Measurements from ENCODE around the gene NFIX.
A peak's percentile ranks its signal among the peaks of the same experiment; 100 is the strongest.

Gene NFIX

DNA sequence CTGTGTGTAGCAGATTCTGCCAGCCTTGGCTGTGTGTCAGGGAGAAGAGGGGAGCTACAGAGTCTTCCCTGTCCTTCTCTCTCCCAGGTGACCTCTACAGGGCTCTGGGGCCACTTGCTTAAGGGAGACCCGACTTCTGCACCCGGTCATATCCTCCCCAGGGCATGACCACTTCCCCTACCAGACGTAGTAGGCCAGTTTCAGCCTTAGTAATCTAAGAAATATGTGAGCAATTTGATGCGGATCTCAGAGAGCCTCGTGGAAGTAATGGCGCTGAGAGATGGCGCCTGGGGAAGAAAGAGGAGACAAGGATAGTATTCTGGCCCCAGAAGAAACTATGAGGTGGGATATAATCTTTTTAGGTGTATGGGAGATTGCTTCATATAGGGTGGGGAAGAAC, 41.9 kb downstream of the NFIX start:
- DNase-seq (ENCODE audit: low read depth) = no peak

DNA sequence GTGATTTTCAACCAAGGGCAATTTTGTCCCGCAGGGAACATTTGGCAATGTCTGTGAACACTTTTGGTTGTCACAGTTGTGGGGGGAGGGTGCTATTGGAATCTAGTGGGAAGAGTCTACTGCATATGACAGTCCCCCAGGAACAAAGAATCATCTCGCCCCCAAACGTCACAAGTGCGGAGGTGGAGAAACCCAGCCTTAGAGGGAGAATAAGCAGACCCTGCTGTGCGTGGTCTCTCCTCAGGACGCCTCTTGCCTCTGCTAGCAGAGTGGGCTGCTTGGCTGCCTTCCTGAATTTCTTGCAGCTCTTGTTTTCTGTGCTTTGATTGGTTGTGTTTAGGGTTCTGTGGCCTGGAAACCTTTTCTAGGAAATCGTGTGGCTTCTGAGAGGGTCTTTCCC, 42.5 kb downstream of the NFIX start:
- no peak for DNase-seq (ENCODE audit: low read depth)

DNA sequence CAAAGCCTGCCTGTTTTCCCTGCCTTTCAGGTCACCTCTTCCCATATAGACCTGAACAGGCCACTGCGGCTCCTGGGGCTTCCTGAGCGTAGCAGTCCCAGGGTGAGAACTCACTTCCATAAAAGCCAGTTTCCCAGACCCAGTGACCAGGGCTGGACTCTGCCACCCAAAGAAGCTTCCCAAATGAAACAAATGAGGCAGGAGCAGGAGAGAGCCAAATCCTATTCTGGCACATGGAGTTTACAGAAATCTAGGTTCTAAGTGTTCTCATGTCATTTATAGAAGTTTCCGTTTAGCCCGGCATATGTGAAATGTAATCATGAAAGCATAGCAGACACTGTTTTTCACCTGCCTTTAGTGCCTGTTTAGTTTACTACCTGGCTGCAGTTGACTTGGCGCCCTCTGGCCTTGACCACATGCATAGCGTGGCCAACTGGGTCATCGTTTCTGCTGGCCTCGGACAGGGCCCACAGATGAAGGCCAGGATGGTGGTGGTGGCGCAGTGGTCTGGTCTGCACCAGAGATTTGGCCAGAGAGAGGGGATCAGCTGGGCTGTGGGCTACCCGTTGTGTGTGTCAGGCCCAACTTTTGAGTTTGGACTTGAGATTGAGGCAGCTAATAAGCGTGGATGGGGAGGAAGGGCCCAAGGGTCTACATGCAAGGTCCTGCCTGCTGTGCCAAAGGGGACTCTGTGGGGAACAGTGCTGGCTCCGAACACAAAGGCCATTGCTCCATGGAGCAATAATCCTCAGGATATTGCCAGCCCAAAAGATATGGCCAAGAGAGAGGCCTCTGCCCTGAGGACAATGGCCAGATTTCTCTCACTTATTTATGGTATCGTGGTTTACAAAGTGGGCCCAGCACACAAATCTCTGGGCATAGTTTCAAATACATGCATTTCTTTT, 43.3 kb downstream of the NFIX start:
- DNase-seq (ENCODE audit: low read depth) = no peak

DNA sequence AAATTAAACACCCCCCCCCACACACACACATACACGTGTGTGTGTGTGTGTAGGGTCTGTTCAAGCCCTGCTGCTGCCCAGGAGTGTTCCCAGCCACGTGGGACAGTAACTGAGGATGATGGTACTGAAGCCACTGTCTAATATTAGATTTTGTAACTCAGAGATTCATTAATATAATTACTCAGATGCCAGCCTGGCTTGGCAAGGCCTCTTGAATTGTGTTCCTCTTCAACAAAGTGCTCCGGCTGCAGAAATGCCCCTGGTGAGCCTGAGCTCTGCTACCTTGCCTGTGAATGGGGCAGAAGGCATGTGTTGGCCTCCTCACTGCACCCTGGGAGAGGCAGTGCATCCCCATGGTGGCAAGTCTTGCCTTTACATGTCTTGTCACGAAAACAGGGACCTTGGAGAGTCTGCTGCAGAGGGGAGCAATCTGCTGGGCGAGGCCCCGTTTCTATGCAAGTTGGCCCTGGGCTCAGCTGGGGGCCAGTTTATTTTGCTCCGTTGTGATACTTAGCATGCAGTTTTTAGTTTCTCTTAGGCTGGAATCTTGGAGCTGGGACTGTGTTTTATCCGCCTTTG, 44.0 kb downstream of the NFIX start:
- no peak for DNase-seq (ENCODE audit: low read depth)

DNA sequence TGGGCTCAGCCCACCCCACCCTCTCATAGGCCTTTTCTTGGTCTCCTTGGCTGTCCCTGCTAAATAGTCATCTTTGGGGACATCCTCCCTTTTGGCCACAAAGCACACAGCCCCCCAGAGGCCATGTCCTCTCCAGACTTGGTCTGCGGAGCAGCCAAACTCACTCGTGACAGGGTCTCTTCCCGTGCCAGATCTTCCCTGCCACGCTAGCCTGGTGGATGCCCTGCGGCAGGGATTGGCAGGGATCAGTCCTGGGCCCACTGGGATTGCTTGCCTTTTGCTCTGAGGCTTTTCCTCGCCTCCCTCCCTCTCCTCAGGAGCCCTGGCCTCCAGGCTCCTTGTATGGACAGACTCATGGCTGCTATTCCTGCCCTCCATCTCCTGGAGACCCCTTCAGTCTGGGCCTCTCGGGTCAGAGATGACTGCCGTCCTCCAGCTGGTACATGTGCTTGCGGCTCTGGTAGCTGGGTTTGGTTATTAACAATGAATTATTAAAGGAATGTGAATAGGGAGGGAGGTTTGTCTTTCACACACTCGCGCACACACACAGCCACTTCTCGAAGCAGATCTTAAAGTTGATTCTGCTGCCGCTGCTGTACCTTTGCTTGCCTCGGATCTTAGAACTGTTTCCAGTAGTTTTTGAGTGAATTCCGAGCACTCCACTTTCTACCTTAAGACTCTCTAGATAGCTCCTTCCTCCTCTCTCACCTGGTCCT, 45.1 kb downstream of the NFIX start:
- no peak for DNase-seq (ENCODE audit: low read depth)

DNA sequence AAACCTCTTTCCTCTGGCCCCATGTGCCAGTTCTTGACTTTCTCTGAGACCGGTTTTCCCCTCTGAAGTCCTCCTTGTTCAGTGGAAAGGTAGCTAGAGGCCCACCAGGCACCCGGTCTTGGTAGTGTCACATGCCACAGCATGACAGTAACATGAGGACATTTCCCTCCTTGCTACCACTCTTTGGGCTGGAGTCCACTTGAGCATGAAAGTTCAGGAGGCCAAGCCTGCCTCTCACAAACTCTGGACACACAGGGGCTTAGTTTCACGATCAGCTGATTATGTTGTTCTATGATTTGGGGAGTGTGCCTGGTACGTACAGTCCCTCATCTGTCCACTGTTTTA, 45.6 kb downstream of the NFIX start:
- no peak for DNase-seq (ENCODE audit: low read depth)

DNA sequence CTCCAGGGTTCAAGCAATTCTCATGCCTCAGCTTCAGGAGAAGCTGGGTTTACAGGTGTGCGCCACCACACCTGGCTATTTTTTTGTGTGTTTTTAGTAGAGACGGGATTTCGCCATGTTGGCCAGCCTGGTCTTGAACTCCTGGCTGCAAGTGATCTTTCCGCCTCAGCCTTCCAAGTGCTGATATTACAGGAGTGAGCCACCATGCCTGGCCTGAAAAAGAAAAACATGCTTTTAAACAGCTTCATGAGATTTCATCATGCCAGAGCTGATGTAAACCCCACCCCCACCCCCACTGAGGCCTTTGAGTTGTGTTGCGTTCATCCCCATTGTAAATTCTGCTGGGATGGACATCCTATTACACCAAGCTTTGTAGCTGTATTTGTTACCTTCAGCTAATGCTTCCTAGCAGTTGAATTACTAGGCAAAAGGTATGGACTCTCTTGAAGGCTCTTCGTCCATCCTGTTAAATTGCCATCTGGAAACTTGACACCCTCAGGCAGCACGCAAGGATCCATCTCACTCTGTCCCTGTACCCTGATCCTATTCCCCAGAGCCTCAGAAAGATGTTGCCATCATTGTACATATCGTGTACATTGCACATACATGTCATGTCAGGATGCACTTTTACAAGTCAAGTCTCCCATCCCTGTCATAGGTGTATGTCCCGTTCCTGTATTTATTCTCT, 47.3 kb downstream of the NFIX start:
- DNase-seq (ENCODE audit: low read depth) = no peak

DNA sequence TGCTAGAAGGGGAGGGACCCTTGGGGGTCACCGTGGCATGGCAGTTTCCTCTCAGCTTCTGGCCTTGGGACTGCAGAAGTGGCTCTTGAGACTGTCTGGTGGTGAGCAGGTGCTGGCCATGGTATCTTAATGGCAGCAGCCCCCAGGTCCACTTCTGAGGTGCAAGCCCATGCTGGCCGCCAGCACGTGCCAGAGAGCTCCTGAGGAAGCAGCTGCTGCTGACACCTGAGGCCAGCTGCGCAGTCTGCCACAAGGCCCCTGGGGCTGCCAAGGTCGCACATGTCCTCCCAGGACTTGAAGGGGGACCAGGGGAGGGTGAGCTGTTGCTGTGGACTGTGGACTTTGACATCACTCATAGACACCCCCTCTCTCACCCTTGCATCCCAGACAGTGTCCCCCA, 48.0 kb downstream of the NFIX start:
- no peak for DNase-seq (ENCODE audit: low read depth)

DNA sequence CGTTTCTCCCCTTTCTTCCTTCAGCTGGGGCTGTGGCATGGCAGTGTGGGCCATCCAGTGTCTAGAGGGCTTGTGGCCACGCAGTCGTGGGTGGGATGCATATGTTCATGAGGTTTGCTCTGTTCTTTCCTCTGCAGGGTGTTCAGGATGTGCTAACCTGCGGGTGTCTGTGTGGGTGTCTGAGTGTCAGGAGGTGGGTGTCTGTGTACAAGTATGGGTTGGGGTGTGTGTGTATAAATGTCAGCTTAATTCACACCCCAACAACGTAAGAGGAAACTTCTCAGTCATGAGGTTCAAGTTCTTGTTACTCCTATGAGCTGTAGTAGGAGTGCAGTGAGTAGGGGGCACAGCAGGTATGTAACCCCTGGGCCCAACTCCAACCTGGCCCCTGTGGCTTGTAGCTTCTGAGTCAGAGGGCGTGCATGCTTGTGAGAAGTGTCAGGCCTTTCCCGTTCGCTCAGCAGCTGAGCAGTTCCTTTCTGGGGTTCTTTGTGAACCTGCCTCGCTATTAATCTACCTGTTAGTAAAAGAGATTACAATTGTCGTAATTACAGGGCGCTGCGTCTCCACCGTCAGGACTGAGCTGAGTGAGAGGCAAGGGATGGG, 49.1 kb downstream of the NFIX start:
- DNase-seq (ENCODE audit: low read depth) = no peak

DNA sequence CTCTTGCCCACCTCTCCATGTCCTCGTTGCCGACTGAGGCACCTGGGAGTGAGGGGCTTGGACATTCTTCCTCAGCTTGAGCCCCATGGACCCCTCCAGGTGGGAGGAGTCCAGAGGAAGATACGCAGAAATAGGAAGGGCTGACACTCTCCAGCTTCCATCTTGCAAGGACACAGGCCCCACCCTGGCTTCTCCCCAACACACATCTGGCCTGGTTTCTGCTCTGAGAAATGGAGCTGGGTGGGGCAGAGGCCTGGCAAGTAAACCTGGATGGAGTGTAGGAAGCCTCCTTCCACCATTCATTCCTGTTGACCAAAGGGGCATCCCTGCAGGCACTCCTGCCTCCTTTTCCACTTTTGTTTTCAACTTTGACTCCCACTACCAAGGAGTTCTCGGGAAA, 50.5 kb downstream of the NFIX start:
- DNase-seq (ENCODE audit: low read depth) = no peak

DNA sequence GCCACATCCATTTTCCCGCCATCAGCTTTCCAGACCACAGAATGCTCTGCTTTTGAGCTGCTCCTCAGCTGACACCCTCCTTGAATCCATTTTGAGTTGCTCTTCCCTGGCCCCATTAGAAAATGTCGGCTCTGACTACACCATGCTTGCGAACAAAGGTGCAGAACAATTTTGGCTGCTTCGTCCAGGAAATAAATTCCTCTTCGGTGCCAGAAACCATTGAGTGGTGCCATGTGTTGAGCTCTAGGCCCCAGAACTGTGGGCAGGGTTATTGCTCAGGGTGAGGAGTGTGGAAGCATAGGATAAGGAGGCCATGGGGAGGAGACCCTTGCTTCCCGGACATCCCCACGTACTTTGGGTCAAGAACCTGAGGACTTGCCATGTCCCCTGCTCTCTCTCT, 52.1 kb downstream of the NFIX start:
- DNase-seq (ENCODE audit: low read depth) = no peak

DNA sequence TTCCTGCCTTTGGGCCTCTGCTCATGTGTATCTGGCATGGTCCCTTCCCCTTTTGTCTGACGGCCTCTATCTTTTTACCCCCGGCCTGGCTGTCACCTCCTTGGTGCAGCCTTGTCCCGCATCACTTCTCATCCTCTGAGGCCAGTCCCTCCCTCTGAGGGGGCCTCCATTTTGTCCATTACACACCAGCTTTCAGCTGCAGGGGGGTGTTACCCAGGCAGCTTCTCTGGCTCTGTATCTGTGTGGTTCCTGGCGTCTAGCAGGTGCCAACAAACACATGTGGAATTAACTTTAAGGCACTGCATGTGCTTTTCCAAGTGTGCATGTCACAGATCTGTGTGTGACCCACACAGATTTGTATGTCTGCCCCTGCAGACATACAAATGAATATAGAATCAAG, 55.0 kb downstream of the NFIX start:
- no peak for DNase-seq (ENCODE audit: low read depth)

DNA sequence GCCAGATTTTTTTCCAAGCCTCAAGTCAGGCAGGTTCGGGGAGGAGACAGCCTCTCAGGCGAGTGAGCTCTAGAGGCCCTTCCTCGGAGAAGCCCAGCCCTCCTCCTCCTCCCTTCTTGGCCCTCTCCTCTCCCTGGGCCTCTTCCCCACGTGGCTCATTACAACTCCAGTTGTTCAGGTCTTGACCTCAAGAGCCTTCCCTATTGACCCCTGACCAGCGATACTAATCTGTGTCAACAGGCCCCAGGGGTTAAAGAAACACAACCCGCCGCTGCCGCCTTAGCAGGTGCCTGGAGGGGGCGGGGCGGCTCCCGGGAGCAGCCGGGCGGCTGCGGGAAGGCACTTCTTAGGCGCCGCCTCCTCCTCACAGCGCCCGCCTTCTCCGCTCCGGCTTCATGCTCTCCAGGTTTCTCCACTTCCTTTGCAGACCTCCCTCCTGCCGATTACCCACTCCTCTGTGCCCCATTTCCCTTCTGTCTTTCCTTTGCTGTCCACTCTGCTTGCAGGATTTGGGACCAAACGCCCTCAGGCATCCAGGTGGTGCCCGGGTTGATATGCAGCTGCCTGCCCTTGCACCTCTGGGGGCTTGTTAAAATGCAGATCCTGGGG, 56.4 kb downstream of the NFIX start:
- DNase-seq (ENCODE audit: low read depth) = no peak

DNA sequence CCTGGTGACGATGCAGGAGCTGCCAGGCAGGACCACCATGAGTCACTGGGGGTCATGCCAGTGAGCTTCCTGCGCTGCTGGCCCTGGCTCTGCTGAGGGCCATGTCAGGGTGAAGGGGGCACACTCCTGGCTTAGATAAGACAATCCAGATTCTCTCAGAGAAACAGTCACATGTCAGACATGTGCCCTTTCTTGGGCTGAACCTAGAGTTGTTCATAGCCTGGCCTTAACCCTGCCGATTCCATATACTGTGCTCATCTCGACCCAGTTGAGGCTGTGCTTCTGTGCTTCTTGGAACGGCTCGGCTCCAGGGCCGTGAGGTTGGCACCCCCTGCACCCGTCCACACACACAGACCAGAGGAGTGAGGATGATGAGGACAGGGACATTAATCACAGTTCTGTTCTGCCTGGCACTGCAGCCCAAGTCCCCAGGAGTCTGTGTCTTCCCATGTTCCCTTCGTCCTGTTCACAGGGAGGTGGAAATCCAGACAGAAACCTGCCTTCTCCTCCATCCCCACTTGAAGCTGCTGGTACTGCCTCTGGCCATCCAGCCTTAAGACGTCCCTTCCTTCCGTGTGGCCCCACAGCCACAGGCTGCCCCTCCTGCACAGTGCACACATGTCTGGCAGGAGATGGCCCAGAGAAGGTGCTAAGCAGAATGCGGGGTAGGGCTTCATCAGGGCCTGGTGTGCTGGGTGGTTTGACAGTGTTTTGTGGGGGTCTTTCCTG, 57.3 kb downstream of the NFIX start:
- DNase-seq (ENCODE audit: low read depth) = no peak

DNA sequence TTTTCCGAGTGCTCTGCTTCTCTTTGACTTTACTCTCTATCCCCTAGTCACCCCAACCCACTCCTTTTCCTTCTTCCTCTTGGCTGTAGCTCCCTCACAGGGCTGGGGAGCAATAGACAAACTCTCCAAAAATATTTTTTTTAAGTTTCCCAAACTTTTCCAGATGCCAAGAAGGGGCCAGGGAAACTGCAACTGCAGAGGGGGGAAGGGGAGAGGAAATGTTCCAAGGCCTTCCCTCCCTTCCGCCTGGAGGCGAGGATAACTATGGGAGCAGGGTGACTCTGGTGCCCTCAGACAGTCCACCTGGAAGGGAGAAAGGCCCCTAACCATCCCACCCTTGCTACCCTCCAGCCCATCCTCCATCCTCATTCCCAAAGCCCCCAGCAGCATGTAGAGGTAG, 58.0 kb downstream of the NFIX start:
- peak; percentile 44 for DNase-seq (ENCODE audit: low read depth)

DNA sequence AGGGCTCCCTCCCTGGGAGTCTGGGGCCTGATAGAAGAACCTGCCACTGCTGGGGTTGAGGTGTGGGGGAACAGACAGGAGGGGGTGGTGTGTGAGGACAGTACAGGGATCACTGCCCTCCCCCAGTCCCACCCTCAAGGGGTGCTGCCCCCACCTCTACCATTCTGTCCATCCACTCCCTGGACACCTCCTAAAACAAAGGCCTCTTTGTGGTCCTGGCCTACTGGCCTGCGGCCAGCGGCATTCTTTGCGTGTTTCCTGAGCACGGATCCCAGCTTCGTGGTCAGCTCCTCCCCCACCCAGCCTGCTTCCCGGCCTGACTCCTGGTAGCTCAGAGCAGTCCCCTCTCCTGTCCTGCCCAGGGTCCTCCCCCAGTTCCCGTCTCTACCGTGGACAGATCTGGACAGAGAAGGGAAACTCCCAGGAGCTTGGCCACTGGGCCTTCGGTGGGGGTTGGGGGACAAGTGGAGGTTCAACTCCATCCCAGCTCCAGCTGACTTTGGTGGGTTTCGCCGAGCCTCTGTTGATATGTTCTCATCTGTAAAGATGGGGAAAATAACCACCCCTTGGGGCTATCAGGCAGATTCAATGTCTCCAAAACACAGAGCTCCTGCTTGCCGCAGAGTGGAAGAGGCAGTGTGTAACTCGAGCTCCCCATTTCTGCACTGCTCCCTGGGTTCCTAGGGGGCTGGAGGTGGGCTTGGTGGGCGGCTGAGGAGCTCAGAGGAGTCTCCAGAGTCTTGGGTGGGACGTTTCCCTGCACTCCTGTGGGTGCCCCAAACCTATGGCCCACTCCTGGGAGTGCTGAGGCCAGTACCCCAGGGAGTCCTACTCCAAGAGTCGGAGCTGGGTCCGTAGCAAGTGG, 58.7 kb downstream of the NFIX start:
- DNase-seq (ENCODE audit: low read depth) = peak; percentile 93

DNA sequence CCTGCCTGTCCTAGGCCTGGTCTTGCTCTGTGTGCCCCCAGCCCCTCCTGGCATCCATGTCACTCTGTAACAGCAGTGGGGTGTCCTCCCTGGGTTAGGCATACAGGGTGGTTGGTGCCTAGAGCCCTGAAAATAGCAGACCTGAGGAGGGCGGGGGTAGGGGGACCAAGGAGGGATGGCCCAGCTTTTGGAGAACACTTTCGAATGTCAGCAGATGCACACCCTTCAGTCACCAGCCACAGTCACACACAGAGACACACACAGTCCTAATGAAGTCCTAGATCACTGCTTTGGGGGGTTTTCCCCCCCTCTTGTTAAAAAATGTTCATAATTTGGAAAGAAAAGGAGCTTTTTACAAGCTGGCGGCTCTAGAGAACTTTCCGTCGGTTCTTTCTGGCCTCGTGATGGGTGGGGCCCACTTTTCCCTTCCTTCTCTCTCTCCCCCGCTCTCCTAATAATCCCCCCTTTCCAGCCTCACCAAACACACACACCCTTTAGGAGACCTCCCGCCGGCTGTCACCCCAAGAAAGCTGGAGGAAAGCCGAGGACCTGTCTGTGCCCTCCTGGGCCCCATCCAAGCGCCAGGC, 59.4 kb downstream of the NFIX start:
- no peak for DNase-seq (ENCODE audit: low read depth)

DNA sequence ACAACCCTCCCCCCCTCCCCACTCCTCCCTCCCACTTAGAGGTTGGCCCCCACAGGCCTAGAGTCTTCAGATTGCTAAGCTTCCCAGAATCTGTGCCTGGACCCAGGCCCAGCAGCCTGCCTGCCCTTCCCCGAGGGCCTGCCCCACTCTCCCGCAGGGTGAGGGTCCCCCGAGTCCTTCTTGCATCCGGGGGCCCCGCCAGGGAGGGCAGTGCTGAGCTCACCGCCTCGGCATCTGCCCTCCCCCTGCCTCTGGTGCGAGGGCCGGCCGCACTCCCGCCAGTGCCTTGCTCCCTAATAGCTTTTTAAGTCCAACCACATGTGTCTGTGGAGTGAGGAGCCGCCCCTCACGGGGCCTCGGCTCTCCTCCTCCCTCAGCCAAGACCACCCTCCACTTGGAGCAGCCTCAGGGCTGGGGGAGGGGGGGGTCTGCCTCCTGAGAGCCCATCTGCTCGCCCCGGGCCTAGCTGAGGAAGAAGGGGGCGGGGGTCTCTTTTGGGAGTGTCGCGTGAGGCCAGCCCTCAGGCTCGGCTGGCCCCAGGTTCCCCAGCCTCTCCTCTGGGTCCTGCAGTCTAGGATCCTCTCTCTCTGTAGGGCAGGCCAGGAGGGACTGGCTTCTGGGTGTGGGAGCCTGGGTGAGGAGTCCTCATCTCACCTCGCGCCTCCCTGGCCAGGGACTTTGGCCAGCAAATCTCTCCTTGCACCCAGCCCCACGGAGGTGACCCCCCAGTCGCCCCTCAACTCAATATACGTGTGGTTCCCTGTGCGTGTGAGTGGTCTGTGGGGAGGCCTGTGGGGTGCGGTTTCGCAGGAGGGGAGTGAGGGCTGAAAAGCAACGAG, 60.2 kb downstream of the NFIX start:
- peak; percentile 92 for DNase-seq (ENCODE audit: low read depth)

Measured in GM04504 (cell line).